DOHH2 (cell line): ENCODE data around the gene MED8.

ENCODE experiments used
- H3F3A ChIP-seq: fragments of 200-600 bp; sonication (generic), shearing (Covaris generic); 2 replicates; pipeline ENCODE4 v1.6.0; 2016; ENCODE audit warnings: antibody characterized with exemption, mild to moderate bottlenecking; ENCODE audit not compliant: control insufficient read depth, insufficient read depth
- H3K27ac ChIP-seq: fragments of 200-600 bp; sonication (generic); 2 replicates; pipeline ENCODE4 v1.5.1; 2014; ENCODE audit warnings: low read depth, mild to moderate bottlenecking, low read length, moderate library complexity
- H3K27me3 ChIP-seq: fragments of 200-600 bp; sonication (generic); 2 replicates; pipeline ENCODE4 v1.6.1; 2014; ENCODE audit warnings: mild to moderate bottlenecking, low read length, mixed read lengths; ENCODE audit not compliant: control insufficient read depth
- H3K36me3 ChIP-seq: fragments of 200-600 bp; sonication (generic); 2 replicates; pipeline ENCODE4 v1.6.1; 2014; ENCODE audit warnings: mild to moderate bottlenecking, low read length, moderate library complexity, mixed read lengths; ENCODE audit not compliant: control insufficient read depth
- H3K4me1 ChIP-seq: fragments of 200-600 bp; sonication (generic); 2 replicates; pipeline ENCODE4 v1.6.1; 2014; ENCODE audit warnings: mild to moderate bottlenecking, low read length, mixed read lengths; ENCODE audit not compliant: control insufficient read depth
- H3K4me2 ChIP-seq: fragments of 200-600 bp; sonication (generic); 2 replicates; pipeline ENCODE4 v1.6.0; 2014; ENCODE audit warnings: mild to moderate bottlenecking, low read length, moderate library complexity
- H3K4me3 ChIP-seq: fragments of 200-600 bp; sonication (generic); 2 replicates; pipeline ENCODE4 v1.5.1; 2014; ENCODE audit warnings: mild to moderate bottlenecking, low read length, mixed read lengths
- H3K79me2 ChIP-seq: fragments of 200-600 bp; sonication (generic); 2 replicates; pipeline ENCODE4 v1.6.1; 2014; ENCODE audit warnings: mild to moderate bottlenecking, low read length, mixed read lengths; ENCODE audit not compliant: control insufficient read depth
- H3K9me2 ChIP-seq: fragments of 200-600 bp; sonication (generic); replicated peaks from 2 replicates; pipeline ENCODE4 v1.6.1; 2014; ENCODE audit warnings: mild to moderate bottlenecking, low read length, mixed read lengths; ENCODE audit not compliant: control insufficient read depth
- H3K9me3 ChIP-seq: fragments of 200-600 bp; sonication (generic); 2 replicates; pipeline ENCODE4 v1.6.1; 2014; ENCODE audit warnings: antibody characterized with exemption, low read length, mixed read lengths; ENCODE audit not compliant: control insufficient read depth, insufficient read depth
- H4K20me1 ChIP-seq: fragments of 200-600 bp; sonication (generic); 2 replicates; pipeline ENCODE4 v1.6.0; 2014; ENCODE audit warnings: low read depth, mild to moderate bottlenecking, antibody characterized with exemption, low read length, moderate library complexity; ENCODE audit not compliant: control insufficient read depth, insufficient read depth
- EZH2phosphoT487 ChIP-seq: fragments of 200-600 bp; sonication (generic); IDR thresholded peaks from 2 replicates; pipeline ENCODE4 v1.6.1; 2017; ENCODE audit warnings: borderline replicate concordance, mild to moderate bottlenecking, antibody characterized with exemption, low read length, moderate library complexity, mixed read lengths
- TF ChIP-seq, protein P1 (sequence below): fragments of 200-600 bp; sonication (generic); IDR thresholded peaks from one replicate; pipeline ENCODE4 v1.5.1; 2014; ENCODE audit warnings: antibody characterized with exemption, mild to moderate bottlenecking, low read depth, low read length; ENCODE audit not compliant: poor library complexity, severe bottlenecking

Gene MED8

DNA sequence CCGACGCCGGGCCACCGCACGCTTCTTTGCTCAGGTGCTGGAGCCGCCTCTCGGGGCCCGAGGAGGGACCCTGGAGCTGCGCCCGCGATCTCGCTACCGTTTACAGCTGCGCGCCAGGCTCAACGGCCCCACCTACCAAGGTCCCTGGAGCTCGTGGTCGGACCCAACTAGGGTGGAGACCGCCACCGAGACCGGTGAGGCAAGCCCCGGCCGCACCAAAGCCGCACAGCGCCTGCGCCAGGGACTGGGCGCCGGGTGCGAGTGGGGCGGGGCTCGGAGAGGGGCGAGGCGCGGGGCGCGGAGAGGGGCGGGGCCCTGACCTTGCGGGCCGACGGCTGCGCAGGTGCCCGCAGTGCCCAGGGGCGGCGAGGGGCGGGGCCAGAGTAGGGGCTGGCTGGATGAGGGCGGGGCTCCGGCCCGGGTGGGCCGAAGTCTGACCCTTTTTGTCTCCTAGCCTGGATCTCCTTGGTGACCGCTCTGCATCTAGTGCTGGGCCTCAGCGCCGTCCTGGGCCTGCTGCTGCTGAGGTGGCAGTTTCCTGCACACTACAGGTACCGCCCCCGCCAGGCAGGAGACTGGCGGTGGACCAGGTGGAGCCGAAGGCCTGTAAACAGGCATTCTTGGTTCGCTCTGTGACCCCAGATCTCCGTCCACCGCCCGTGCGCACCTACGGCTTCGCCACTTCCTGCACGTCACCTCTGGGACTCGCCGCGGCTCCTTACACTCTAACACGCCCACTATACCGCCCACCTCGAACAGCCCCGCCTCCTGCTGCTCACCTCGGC is 40.6 kb downstream of the MED8 start:
- no peaks in the 10 kb centered on the region for H3K9me2 ChIP-seq
- H3K4me2 ChIP-seq, result no peak overlapping the region
- no peaks in the 10 kb centered on the region for H3F3A ChIP-seq
- H4K20me1 ChIP-seq, result no peaks in the 10 kb centered on the region
- H3K27ac ChIP-seq, result no peak overlapping the region
- H3K79me2 ChIP-seq, result no peaks in the 10 kb centered on the region
- TF ChIP-seq EZH2phosphoT487, result no peak
- TF ChIP-seq, protein P1, sequence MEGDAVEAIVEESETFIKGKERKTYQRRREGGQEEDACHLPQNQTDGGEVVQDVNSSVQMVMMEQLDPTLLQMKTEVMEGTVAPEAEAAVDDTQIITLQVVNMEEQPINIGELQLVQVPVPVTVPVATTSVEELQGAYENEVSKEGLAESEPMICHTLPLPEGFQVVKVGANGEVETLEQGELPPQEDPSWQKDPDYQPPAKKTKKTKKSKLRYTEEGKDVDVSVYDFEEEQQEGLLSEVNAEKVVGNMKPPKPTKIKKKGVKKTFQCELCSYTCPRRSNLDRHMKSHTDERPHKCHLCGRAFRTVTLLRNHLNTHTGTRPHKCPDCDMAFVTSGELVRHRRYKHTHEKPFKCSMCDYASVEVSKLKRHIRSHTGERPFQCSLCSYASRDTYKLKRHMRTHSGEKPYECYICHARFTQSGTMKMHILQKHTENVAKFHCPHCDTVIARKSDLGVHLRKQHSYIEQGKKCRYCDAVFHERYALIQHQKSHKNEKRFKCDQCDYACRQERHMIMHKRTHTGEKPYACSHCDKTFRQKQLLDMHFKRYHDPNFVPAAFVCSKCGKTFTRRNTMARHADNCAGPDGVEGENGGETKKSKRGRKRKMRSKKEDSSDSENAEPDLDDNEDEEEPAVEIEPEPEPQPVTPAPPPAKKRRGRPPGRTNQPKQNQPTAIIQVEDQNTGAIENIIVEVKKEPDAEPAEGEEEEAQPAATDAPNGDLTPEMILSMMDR, result no peak
- no peaks in the 10 kb centered on the region for H3K4me1 ChIP-seq
- no peaks in the 10 kb centered on the region for H3K36me3 ChIP-seq
- peaks cover 4% of the 10 kb centered on the region; the same call in 1 of the 2 replicates for H3K27me3 ChIP-seq
- H3K9me3 ChIP-seq, result no peaks in the 10 kb centered on the region
- no peak overlapping the region for H3K4me3 ChIP-seq

DNA sequence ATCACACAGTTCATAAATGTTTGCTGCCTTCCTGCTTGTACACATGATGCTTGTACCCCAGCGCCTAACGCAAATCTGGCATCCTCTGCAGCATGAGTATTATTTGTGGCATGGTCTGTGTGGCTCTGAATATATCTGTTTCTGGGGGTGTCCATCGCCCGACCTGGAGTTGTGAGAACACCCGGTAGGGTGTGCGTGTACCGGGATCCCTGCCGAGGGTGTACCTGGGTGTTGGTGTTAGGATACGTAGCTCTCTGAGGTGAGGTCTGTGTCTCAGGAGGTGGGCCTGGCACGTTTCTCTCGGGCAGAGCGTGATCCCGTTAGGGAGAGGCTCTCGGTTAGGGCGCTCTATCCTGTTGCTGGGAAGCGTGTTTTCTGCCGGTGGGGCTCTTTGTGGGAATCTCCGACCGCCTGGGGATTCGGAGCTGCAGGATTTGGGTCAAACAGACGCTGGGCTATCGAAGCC is 41.2 kb downstream of the MED8 start:
- Histone ChIP-seq H3F3A (no peaks in the 10 kb centered on the region), H3K4me3 (no peak overlapping the region), H3K4me2 (no peak overlapping the region), H3K79me2 (no peaks in the 10 kb centered on the region), H3K27me3 (peaks cover 4% of the 10 kb centered on the region; the same call in 1 of the 2 replicates), H4K20me1 (no peaks in the 10 kb centered on the region), H3K36me3 (no peaks in the 10 kb centered on the region), H3K9me3 (no peaks in the 10 kb centered on the region), H3K4me1 (no peaks in the 10 kb centered on the region), H3K9me2 (no peaks in the 10 kb centered on the region), H3K27ac (no peak overlapping the region)
- TF ChIP-seq EZH2phosphoT487, result no peak
- TF ChIP-seq, protein P1, result no peak

DNA sequence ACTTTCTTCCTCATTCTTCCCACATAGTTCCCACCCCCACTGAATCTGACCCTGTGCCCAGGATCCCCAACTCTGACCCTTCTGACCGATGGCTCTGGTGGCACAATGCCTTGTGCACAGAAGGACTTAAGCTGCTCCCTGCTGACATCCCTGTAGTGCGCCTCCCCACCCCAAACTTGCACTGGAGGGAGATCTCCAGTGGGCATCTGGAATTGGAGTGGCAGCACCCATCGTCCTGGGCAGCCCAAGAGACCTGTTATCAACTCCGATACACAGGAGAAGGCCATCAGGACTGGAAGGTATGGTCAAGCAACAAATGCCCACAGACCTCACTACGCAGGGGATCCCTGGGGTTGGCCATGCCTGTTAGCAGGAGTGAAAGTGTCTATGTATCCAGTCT is 43.0 kb downstream of the MED8 start:
- H3K79me2 ChIP-seq, result no peaks in the 10 kb centered on the region
- peaks cover 4% of the 10 kb centered on the region; the same call in 1 of the 2 replicates for H3K27me3 ChIP-seq
- no peaks in the 10 kb centered on the region for H3K9me2 ChIP-seq
- H3K4me2 ChIP-seq, result no peak overlapping the region
- no peaks in the 10 kb centered on the region for H4K20me1 ChIP-seq
- no peak overlapping the region for H3K27ac ChIP-seq
- H3K9me3 ChIP-seq, result no peaks in the 10 kb centered on the region
- TF ChIP-seq, protein P1, result no peak
- TF ChIP-seq EZH2phosphoT487, result no peak
- H3K4me3 ChIP-seq, result no peak overlapping the region
- H3K36me3 ChIP-seq, result no peaks in the 10 kb centered on the region
- H3K4me1 ChIP-seq, result no peaks in the 10 kb centered on the region
- H3F3A ChIP-seq, result no peaks in the 10 kb centered on the region
